ENCODE data around the gene PODXL2. TPM values are rescaled to one million over a fixed set of nuclear protein-coding genes. Genes with fewer than 3 reads are reported as not detected.

Gene PODXL2
- polyA plus RNA-seq, 1 donor (not counting 4 experiments of a cell fraction or from before 2014, with no cell fraction given) = 1.6 TPM

DNA sequence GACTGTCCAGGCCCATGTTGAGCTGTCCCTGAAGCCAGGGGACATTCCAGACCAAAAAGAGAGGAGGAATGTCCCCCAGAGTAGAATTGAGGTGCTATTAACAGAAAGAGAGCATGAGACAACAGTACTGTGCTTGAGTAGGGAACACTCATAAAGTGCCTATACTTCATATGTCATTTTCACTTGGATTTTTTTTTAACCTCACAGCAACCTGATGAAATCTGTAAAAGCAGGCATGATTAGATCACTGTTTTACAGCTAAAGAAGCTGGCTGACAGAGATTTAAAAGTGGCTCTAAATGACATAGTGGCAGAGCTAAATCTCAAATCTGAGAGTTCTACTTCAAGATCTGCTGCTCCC is 18.8 kb downstream of the PODXL2 start:
- H3K4me3 ChIP-seq (ENCODE audit: control insufficient read depth in 2 of 3, extremely low read depth in 1 of 3, insufficient read depth in 2 of 3, low read depth in 1 of 3, low read length in 3 of 3) = no peak overlapping the region
- H3K4me2 ChIP-seq (ENCODE audit: control insufficient read depth, extremely low read depth, insufficient read depth, low read depth, low read length) = peak overlapping the region; percentile 8
- no peaks in the 10 kb centered on the region for H3K36me3 ChIP-seq (ENCODE audit: control insufficient read depth in 2 of 2, extremely low read depth in 1 of 2, insufficient read depth in 2 of 2, low read length in 2 of 2)
- no peak overlapping the region for H3K27ac ChIP-seq (ENCODE audit: control insufficient read depth, insufficient read depth, low read length)
- H3K4me1 ChIP-seq (ENCODE audit: control insufficient read depth, extremely low read depth, insufficient read depth, low read length) = peaks cover 5% of the 10 kb centered on the region
- H2AFZ ChIP-seq (ENCODE audit: control insufficient read depth, low read length) = no peak overlapping the region
- H3K27me3 ChIP-seq (ENCODE audit: control insufficient read depth, extremely low read depth, insufficient read depth, low read length) = no peaks in the 10 kb centered on the region
- DNase-seq (ENCODE audit: low read depth, low spot score) (no peak), FAIRE-seq (no peak)
- H3K9ac ChIP-seq (ENCODE audit: control insufficient read depth, extremely low read depth, insufficient read depth, low read length) = no peak overlapping the region
- H4K20me1 ChIP-seq (ENCODE audit: control insufficient read depth, extremely low read depth, insufficient read depth, low read length) = no peaks in the 10 kb centered on the region
- no peaks in the 10 kb centered on the region for H3K9me1 ChIP-seq (ENCODE audit: control insufficient read depth, extremely low read depth, insufficient read depth, low read length)
- H3K9me3 ChIP-seq (ENCODE audit: control insufficient read depth, low read depth, low read length) = no peaks in the 10 kb centered on the region
- no peak for TF ChIP-seq EZH2 (IDR thresholded peaks at IDR 0.05; ENCODE audit: low read length)
- TF ChIP-seq, protein P1, sequence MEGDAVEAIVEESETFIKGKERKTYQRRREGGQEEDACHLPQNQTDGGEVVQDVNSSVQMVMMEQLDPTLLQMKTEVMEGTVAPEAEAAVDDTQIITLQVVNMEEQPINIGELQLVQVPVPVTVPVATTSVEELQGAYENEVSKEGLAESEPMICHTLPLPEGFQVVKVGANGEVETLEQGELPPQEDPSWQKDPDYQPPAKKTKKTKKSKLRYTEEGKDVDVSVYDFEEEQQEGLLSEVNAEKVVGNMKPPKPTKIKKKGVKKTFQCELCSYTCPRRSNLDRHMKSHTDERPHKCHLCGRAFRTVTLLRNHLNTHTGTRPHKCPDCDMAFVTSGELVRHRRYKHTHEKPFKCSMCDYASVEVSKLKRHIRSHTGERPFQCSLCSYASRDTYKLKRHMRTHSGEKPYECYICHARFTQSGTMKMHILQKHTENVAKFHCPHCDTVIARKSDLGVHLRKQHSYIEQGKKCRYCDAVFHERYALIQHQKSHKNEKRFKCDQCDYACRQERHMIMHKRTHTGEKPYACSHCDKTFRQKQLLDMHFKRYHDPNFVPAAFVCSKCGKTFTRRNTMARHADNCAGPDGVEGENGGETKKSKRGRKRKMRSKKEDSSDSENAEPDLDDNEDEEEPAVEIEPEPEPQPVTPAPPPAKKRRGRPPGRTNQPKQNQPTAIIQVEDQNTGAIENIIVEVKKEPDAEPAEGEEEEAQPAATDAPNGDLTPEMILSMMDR (optimal IDR thresholded peaks at IDR 0.05 in 1 of 3, IDR thresholded peaks at IDR 0.05 in 1 of 3, conservative IDR thresholded peaks at IDR 0.05 in 1 of 3; ENCODE audit: extremely low read depth in 1 of 3, insufficient read depth in 2 of 3, low read length in 3 of 3) = no peak
- no peaks in the 10 kb centered on the region for H3K79me2 ChIP-seq (ENCODE audit: control insufficient read depth, insufficient read depth, low read length)
- dilution Hi-C loops (cut with MboI; ENCODE audit: extremely low pct_ligation_motif_present, low sequenced_read_pairs) = no loop called here

DNA sequence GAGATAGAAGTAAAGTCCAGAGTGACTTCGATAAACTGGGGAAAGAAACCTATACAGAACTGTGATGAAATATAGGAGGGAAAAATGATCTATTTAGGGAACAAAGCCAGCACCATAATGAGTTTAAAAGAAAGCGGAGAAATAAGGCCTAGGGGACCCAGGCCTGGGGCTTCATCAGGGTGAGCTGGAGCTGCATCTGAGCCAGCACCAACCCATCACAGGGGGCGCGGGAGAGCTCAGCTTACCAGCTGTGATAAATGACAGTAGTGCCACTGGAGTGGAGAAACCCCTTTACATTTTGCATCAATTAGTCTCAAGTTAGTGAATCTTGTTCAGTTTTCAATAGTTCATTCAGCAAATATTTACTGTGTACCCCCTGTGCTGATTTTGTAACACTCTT is 21.3 kb downstream of the PODXL2 start:
- FAIRE-seq (no peak), DNase-seq (ENCODE audit: low read depth, low spot score) (no peak)
- Histone ChIP-seq H2AFZ (ENCODE audit: control insufficient read depth, low read length) (no peak overlapping the region), H3K9ac (ENCODE audit: control insufficient read depth, extremely low read depth, insufficient read depth, low read length) (no peak overlapping the region), H4K20me1 (ENCODE audit: control insufficient read depth, extremely low read depth, insufficient read depth, low read length) (no peaks in the 10 kb centered on the region), H3K4me3 (ENCODE audit: control insufficient read depth in 2 of 3, extremely low read depth in 1 of 3, insufficient read depth in 2 of 3, low read depth in 1 of 3, low read length in 3 of 3) (no peak overlapping the region), H3K9me3 (ENCODE audit: control insufficient read depth, low read depth, low read length) (no peaks in the 10 kb centered on the region), H3K9me1 (ENCODE audit: control insufficient read depth, extremely low read depth, insufficient read depth, low read length) (no peaks in the 10 kb centered on the region), H3K27me3 (ENCODE audit: control insufficient read depth, extremely low read depth, insufficient read depth, low read length) (no peaks in the 10 kb centered on the region), H3K27ac (ENCODE audit: control insufficient read depth, insufficient read depth, low read length) (no peak overlapping the region), H3K4me2 (ENCODE audit: control insufficient read depth, extremely low read depth, insufficient read depth, low read depth, low read length) (no peak overlapping the region), H3K36me3 (ENCODE audit: control insufficient read depth in 2 of 2, extremely low read depth in 1 of 2, insufficient read depth in 2 of 2, low read length in 2 of 2) (no peaks in the 10 kb centered on the region), H3K4me1 (ENCODE audit: control insufficient read depth, extremely low read depth, insufficient read depth, low read length) (peaks cover 5% of the 10 kb centered on the region), H3K79me2 (ENCODE audit: control insufficient read depth, insufficient read depth, low read length) (no peaks in the 10 kb centered on the region)
- no peak for TF ChIP-seq EZH2 (IDR thresholded peaks at IDR 0.05; ENCODE audit: low read length)
- TF ChIP-seq, protein P1 (optimal IDR thresholded peaks at IDR 0.05 in 1 of 3, IDR thresholded peaks at IDR 0.05 in 1 of 3, conservative IDR thresholded peaks at IDR 0.05 in 1 of 3; ENCODE audit: extremely low read depth in 1 of 3, insufficient read depth in 2 of 3, low read length in 3 of 3) = no peak
- dilution Hi-C loops (cut with MboI; ENCODE audit: extremely low pct_ligation_motif_present, low sequenced_read_pairs) = no loop called here

Measured in keratinocyte (primary cell).